ENCODE measurements around the gene YAF2. TPM values are rescaled to one million over a fixed set of nuclear protein-coding genes. Genes with fewer than 3 reads are reported as not detected.
"Not testable (repeated sequence)": the region's sequence is repeated elsewhere in the genome, so short reads cannot be mapped to it uniquely, and the experiment has no call there.

Gene YAF2
- total RNA-seq, 1 experiment from 2014 or later = 27.6 TPM

DNA sequence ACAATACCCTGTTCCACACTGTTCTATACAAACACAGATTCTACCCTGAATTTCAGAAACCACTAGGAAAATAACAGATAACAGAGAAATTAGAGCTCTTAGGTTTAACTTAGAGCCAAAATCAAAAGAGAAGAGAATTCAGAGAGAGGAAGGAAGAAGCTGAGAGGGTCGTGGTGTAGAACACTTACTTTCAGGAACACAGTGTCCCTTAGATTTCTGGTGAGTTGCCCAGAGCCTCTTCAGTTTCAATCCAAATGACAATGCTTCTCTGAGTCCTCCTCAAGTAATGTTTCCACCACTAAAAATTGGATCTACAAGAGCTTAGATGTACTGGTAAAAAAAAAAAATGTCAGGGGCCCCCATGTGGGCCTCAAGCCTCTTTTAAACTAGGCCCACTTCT lies 2.6 kb downstream of the YAF2 start:
- no peak overlapping the region for H3K4me3 ChIP-seq (ENCODE audit: low read depth in 2 of 2, low read length in 2 of 2)
- peaks cover 17% of the 10 kb centered on the region; the same call in 1 of the 2 replicates for H3K4me1 ChIP-seq (ENCODE audit: control insufficient read depth, insufficient read depth, low read length)
- DNase-seq (ENCODE audit: low read depth, low spot score) (no peak), ATAC-seq (no peak)
- BruUV-seq (replicated peaks) = no TSS peak
- no peak overlapping the region; the same call in 1 of the 2 replicates for H3K27ac ChIP-seq (ENCODE audit: low read length)
- ChIA-PET POLR2A (interaction anchor here (0.7 kb wide), 1 partner anchor 19 kb away, joined by 3 read pairs; no protein-coding TSS in a partner anchor), CTCF (no interaction called here)
- H3K36me3 ChIP-seq (ENCODE audit: control insufficient read depth, insufficient read depth, low read length) = no peaks in the 10 kb centered on the region
- in situ Hi-C loops (cut with HindIII; ENCODE audit: low pct_unique_long_range_greater_than_20kb, low sequenced_read_pairs) = no loop called here
- intact Hi-C loops (cut with micrococcal nuclease; ENCODE audit: unreplicated experiment) = loop anchor here (10.0 kb wide), 1 partner anchor 91 kb away; the partner anchor contains the start of gene GXYLT1
- H3K27me3 ChIP-seq (ENCODE audit: control insufficient read depth, insufficient read depth, low read length) = no peaks in the 10 kb centered on the region
- no peaks in the 10 kb centered on the region for H3K9me3 ChIP-seq (ENCODE audit: control insufficient read depth, insufficient read depth, low read depth, low read length)
- TF ChIP-seq TCF7L2 (IDR thresholded peaks at IDR 0.05; ENCODE audit: low read depth, low read length) (no peak), POLR2AphosphoS5 (IDR thresholded peaks at IDR 0.05; ENCODE audit: low read depth, low read length) (no peak), SIN3A (IDR thresholded peaks at IDR 0.05; ENCODE audit: borderline replicate concordance, insufficient read depth, low read depth, low read length) (no peak)
- TF ChIP-seq, protein P1, sequence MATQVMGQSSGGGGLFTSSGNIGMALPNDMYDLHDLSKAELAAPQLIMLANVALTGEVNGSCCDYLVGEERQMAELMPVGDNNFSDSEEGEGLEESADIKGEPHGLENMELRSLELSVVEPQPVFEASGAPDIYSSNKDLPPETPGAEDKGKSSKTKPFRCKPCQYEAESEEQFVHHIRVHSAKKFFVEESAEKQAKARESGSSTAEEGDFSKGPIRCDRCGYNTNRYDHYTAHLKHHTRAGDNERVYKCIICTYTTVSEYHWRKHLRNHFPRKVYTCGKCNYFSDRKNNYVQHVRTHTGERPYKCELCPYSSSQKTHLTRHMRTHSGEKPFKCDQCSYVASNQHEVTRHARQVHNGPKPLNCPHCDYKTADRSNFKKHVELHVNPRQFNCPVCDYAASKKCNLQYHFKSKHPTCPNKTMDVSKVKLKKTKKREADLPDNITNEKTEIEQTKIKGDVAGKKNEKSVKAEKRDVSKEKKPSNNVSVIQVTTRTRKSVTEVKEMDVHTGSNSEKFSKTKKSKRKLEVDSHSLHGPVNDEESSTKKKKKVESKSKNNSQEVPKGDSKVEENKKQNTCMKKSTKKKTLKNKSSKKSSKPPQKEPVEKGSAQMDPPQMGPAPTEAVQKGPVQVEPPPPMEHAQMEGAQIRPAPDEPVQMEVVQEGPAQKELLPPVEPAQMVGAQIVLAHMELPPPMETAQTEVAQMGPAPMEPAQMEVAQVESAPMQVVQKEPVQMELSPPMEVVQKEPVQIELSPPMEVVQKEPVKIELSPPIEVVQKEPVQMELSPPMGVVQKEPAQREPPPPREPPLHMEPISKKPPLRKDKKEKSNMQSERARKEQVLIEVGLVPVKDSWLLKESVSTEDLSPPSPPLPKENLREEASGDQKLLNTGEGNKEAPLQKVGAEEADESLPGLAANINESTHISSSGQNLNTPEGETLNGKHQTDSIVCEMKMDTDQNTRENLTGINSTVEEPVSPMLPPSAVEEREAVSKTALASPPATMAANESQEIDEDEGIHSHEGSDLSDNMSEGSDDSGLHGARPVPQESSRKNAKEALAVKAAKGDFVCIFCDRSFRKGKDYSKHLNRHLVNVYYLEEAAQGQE (IDR thresholded peaks at IDR 0.05; ENCODE audit: insufficient read depth in 1 of 2, low read depth in 2 of 2, low read length in 1 of 2) = no peak
- TF ChIP-seq, protein P2, sequence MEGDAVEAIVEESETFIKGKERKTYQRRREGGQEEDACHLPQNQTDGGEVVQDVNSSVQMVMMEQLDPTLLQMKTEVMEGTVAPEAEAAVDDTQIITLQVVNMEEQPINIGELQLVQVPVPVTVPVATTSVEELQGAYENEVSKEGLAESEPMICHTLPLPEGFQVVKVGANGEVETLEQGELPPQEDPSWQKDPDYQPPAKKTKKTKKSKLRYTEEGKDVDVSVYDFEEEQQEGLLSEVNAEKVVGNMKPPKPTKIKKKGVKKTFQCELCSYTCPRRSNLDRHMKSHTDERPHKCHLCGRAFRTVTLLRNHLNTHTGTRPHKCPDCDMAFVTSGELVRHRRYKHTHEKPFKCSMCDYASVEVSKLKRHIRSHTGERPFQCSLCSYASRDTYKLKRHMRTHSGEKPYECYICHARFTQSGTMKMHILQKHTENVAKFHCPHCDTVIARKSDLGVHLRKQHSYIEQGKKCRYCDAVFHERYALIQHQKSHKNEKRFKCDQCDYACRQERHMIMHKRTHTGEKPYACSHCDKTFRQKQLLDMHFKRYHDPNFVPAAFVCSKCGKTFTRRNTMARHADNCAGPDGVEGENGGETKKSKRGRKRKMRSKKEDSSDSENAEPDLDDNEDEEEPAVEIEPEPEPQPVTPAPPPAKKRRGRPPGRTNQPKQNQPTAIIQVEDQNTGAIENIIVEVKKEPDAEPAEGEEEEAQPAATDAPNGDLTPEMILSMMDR (IDR thresholded peaks at IDR 0.05) = no peak

DNA sequence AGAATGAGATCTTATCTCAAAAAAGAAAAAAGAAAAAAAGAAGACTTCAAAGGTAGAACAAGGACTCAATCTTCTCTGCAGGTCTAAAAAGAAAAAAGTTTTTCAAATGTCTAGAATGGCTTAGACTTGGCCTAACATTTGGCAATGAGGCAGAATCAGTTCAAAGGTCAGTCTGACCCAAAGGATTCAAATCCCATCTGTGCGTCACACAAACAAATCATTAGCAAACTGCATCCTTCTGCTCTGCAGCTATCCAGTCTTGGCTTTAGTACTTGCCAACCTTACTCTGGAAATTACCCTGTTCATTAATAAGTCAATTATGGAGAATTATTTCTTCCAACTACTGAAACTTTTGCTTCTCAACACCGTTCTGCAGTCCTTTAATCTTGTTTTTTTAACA lies 3.1 kb downstream of the YAF2 start:
- intact Hi-C loops (cut with micrococcal nuclease; ENCODE audit: unreplicated experiment) (loop anchor here (10.0 kb wide), 1 partner anchor 90 kb away; the partner anchor contains the start of gene GXYLT1), in situ Hi-C loops (cut with HindIII; ENCODE audit: low pct_unique_long_range_greater_than_20kb, low sequenced_read_pairs) (no loop called here)
- Histone ChIP-seq H3K4me3 (ENCODE audit: low read depth in 2 of 2, low read length in 2 of 2) (no peak overlapping the region), H3K27ac (ENCODE audit: low read length) (no peak overlapping the region), H3K27me3 (ENCODE audit: control insufficient read depth, insufficient read depth, low read length) (no peaks in the 10 kb centered on the region), H3K36me3 (ENCODE audit: control insufficient read depth, insufficient read depth, low read length) (no peaks in the 10 kb centered on the region), H3K4me1 (ENCODE audit: control insufficient read depth, insufficient read depth, low read length) (peaks cover 17% of the 10 kb centered on the region; the same call in 1 of the 2 replicates), H3K9me3 (ENCODE audit: control insufficient read depth, insufficient read depth, low read depth, low read length) (no peaks in the 10 kb centered on the region)
- POLR2A ChIA-PET = interaction anchor here (0.6 to 0.7 kb wide), 2 partner anchors 18 to 70 kb away, joined by 3 to 16 read pairs; no protein-coding TSS in a partner anchor
- no peak for ATAC-seq
- CTCF ChIA-PET = no interaction called here
- BruUV-seq (replicated peaks) = no TSS peak
- DNase-seq (ENCODE audit: low read depth, low spot score) = no peak
- no peak for TF ChIP-seq SIN3A (IDR thresholded peaks at IDR 0.05; ENCODE audit: borderline replicate concordance, insufficient read depth, low read depth, low read length)
- TF ChIP-seq, protein P2 (IDR thresholded peaks at IDR 0.05) = no peak
- TF ChIP-seq, protein P1 (IDR thresholded peaks at IDR 0.05; ENCODE audit: insufficient read depth in 1 of 2, low read depth in 2 of 2, low read length in 1 of 2) = no peak
- TF ChIP-seq POLR2AphosphoS5 (IDR thresholded peaks at IDR 0.05; ENCODE audit: low read depth, low read length) = no peak
- no peak for TF ChIP-seq TCF7L2 (IDR thresholded peaks at IDR 0.05; ENCODE audit: low read depth, low read length)

DNA sequence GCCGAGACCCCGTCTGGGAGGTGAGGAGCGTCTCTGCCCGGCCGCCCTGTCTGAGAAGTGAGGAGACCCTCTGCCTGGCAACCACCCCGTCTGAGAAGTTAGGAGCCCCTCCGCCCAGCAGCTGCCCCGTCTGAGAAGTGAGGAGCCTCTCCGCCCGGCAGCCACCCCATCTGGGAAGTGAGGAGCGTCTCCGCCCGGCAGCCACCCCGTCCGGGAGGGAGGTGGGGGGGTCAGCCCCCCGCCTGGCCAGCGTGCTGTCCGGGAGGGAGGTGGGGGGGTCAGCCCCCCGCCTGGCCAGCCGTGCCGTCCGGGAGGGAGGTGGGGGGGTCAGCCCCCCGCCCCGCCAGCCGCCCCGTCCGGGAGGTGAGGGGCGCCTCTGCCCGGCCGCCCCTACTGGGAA lies 10.5 kb downstream of the YAF2 start:
- POLR2A ChIA-PET; in situ Hi-C loops (cut with HindIII; ENCODE audit: low pct_unique_long_range_greater_than_20kb, low sequenced_read_pairs): not testable (repeated sequence)

More for the DNA sequence above, 10.5 kb downstream of the YAF2 start:
- CTCF ChIA-PET; H3K36me3 ChIP-seq (ENCODE audit: control insufficient read depth, insufficient read depth, low read length); H3K9me3 ChIP-seq (ENCODE audit: control insufficient read depth, insufficient read depth, low read depth, low read length); DNase-seq (ENCODE audit: low read depth, low spot score); intact Hi-C loops (cut with micrococcal nuclease; ENCODE audit: unreplicated experiment); H3K4me3 ChIP-seq (ENCODE audit: low read depth in 2 of 2, low read length in 2 of 2); BruUV-seq (replicated peaks); ATAC-seq; H3K27me3 ChIP-seq (ENCODE audit: control insufficient read depth, insufficient read depth, low read length); H3K27ac ChIP-seq (ENCODE audit: low read length); H3K4me1 ChIP-seq (ENCODE audit: control insufficient read depth, insufficient read depth, low read length): not testable (repeated sequence)

Measured in Panc1 (cell line).